Kidney (tissue), 14 donors: Measurements from ENCODE around the gene COPS6. TPM values are rescaled to one million over a fixed set of nuclear protein-coding genes. Genes with fewer than 3 reads are reported as not detected.

ENCODE experiments used
- DNase-seq, 5 donors: peaks; one replicate each; pipeline ENCODE4 v3.0.0-alpha.2; 2013 to 2020
- FAIRE-seq: peaks from 2 replicates; lab custom pipeline; 2012; peaks lifted over from hg19 to GRCh38; lab: Jason Lieb, UNC
- H3K27ac ChIP-seq, 2 donors: one replicate each; pipeline ENCODE4 v1.7.0; 2013; ENCODE audit warnings: low read depth in 2 of 2, low read length in 2 of 2, inconsistent platforms in 1 of 2
- H3K27me3 ChIP-seq: one replicate; pipeline ENCODE4 v1.7.1; 2013; ENCODE audit warnings: low read length, inconsistent platforms; ENCODE audit not compliant: control insufficient read depth, insufficient read depth
- H3K36me3 ChIP-seq, 3 donors: one replicate each; pipeline versions ENCODE4 v1.7.0 to v1.7.1; 2013; ENCODE audit warnings: low read length in 3 of 3, control low read depth in 1 of 3, inconsistent platforms in 1 of 3; ENCODE audit not compliant: insufficient read depth in 3 of 3, control insufficient read depth in 2 of 3
- H3K4me1 ChIP-seq, 3 donors: one replicate each; pipeline versions ENCODE4 v1.7.0 to v1.7.1; 2013; ENCODE audit warnings: low read length in 3 of 3, inconsistent platforms in 1 of 3, low read depth in 1 of 3; ENCODE audit not compliant: control insufficient read depth in 2 of 3, insufficient read depth in 2 of 3
- H3K4me3 ChIP-seq, 3 donors: one replicate each; pipeline versions ENCODE4 v1.7.0 to v1.8.1; 2013; ENCODE audit warnings: low read length in 3 of 3, control low read depth in 1 of 3, inconsistent platforms in 1 of 3
- H3K9ac ChIP-seq, 3 donors: one replicate each; pipeline versions ENCODE4 v1.7.0 to v1.7.1; 2013; ENCODE audit warnings: low read length in 3 of 3, control low read depth in 1 of 3, inconsistent platforms in 1 of 3
- H3K9me3 ChIP-seq, 3 donors: one replicate each; pipeline versions ENCODE4 v1.7.0 to v1.7.1; 2013; ENCODE audit warnings: low read length in 3 of 3, control low read depth in 1 of 3, inconsistent platforms in 1 of 3; ENCODE audit not compliant: control insufficient read depth in 2 of 3, insufficient read depth in 1 of 3
- intact Hi-C: fragments of 100-400 bp; cut with DNase I; formaldehyde crosslinking; loops from one replicate; pipeline ENCODE4 v1.11.1; 2022
- polyA plus RNA-seq: library from polyadenylated mRNA; stranded (reverse); fragments of 350-450 nt; fragmentation: Illumina TruSeq; extraction: RNeasy Lipid Tissue Mini Kit (QIAGEN cat#74804); gene quantifications from one replicate; pipeline ENCODE4 v1.2.3, GENCODE V29; 2014; ENCODE audit warnings: low read depth, low replicate concordance; ENCODE audit not compliant: insufficient read depth
- total RNA-seq: library from RNA; stranded (reverse); fragmentation: NEBNext Ultra II Directional; extraction: Animal tissue kit (Norgen Biotek cat#: 25700); gene quantifications from one replicate; pipeline ENCODE4 v1.2.1, GENCODE V29; 2021
- TF ChIP-seq, protein P1 (sequence below): IDR thresholded peaks from 3 replicates; pipeline ENCODE4 v1.5.1; 2012; ENCODE audit warnings: mild to moderate bottlenecking, moderate library complexity, borderline replicate concordance; ENCODE audit not compliant: insufficient read depth; ENCODE audit errors: extremely low read depth
- donor health status: control.
- donor health status: control.
- donor health status: control.
- donor health status: control.
- donor health status: control.
- donor health status: DM: yes; HTN: yes; CAD: no.
- donor health status: Normal renal cell carcinoma (clear cell type).

COPS6 gene
- total and polyA plus RNA-seq, 2 donors from 2014 or later = 89.1 to 166 TPM

DNA sequence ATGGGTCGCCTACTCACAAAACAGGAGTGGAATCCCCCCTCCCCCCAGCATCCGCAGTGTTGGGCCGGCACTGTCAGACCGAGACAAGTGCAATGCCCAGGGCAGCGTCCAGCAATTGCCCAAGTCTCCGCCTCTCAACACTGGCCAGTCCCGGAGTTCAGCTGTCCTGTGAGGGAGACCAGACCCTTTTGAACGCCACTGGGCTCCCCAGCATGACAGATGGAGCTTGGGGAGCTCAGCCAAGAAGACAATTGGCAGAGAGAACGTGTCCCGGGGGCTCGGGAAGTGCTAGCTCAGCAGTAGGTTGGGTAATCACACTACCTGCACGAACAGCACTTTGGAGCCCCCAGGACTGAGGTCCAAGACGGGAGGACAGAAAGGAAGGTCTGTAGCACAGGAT lies 4.7 kb downstream of the COPS6 start:
- FAIRE-seq = no peak
- no peak for DNase-seq

DNA sequence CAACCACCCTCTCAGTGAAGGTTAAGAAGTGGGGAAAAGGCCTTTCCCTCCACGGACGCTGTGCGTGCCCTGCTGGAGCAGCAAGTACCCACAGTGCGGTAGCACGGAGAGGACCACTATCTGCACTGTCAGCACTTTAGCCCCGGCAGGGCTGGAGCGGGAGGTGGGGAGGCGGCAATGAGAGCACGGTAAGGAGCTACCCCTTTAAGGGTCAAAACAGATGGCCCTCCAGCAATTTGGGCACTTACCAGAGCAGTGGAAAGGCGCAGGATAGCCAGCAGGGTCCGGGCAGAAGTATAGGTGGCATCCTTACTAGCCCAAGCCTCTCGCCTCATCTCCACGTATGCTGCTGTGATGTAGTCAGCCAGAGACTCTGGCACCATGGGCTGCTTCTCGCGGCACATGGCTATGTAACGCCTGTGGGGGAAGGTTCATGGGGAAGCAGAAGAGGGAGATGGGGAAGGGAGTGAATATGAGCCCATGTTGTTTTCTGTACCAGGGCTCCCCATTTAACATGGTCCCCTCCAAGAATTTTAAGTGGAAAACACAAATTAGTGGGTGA lies 5.2 kb downstream of the COPS6 start:
- intact Hi-C loops = no loop called here
- H3K9ac ChIP-seq = no peak overlapping the region
- no peaks in the 10 kb centered on the region for H3K27me3 ChIP-seq
- peaks cover 0 to 6% (median 4%) of the 10 kb centered on the region in 3 donors for H3K4me1 ChIP-seq
- TF ChIP-seq, protein P1, sequence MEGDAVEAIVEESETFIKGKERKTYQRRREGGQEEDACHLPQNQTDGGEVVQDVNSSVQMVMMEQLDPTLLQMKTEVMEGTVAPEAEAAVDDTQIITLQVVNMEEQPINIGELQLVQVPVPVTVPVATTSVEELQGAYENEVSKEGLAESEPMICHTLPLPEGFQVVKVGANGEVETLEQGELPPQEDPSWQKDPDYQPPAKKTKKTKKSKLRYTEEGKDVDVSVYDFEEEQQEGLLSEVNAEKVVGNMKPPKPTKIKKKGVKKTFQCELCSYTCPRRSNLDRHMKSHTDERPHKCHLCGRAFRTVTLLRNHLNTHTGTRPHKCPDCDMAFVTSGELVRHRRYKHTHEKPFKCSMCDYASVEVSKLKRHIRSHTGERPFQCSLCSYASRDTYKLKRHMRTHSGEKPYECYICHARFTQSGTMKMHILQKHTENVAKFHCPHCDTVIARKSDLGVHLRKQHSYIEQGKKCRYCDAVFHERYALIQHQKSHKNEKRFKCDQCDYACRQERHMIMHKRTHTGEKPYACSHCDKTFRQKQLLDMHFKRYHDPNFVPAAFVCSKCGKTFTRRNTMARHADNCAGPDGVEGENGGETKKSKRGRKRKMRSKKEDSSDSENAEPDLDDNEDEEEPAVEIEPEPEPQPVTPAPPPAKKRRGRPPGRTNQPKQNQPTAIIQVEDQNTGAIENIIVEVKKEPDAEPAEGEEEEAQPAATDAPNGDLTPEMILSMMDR = no peak
- FAIRE-seq (no peak), DNase-seq (no peak)
- H3K4me3 ChIP-seq = no peak overlapping the region
- no peak overlapping the region for H3K27ac ChIP-seq
- peaks cover 27 to 76% (median 53%) of the 10 kb centered on the region in 3 donors for H3K36me3 ChIP-seq
- H3K9me3 ChIP-seq = no peaks in the 10 kb centered on the region

More for the DNA sequence above, 4.7 kb downstream of the COPS6 start:
- Histone ChIP-seq H3K9ac (no peak overlapping the region), H3K4me3 (no peak overlapping the region), H3K4me1 (peaks cover 0 to 4% (median 4%) of the 10 kb centered on the region in 3 donors), H3K9me3 (no peaks in the 10 kb centered on the region), H3K27me3 (no peaks in the 10 kb centered on the region), H3K36me3 (peaks cover 22 to 71% (median 48%) of the 10 kb centered on the region in 3 donors), H3K27ac (no peak overlapping the region)
- intact Hi-C loops = no loop called here
- TF ChIP-seq, protein P1 = no peak

DNA sequence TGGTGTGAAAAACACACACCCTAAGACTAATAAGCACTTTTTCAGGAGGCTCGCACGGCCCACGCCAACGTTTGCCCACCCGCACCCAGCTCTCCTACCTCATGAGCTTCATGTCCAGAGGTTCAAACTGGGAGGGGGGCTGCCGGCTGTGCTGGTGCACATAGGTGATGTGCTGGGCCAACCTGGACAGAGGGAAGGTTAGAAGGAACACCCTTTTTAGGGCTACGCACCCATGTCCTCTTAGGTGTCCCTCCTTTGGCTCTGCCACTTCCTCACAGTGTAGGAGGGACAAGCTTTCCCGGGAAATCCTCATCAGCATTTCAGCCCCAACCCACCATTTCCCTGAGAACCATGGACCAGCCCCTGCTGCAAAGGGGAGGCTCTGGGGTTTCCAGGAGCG lies 6.5 kb downstream of the COPS6 start:
- DNase-seq (no peak), FAIRE-seq (no peak)
- H3K27me3 ChIP-seq = no peaks in the 10 kb centered on the region
- intact Hi-C loops = no loop called here
- no peak overlapping the region for H3K4me3 ChIP-seq
- H3K4me1 ChIP-seq = peaks cover 0 to 10% (median 6%) of the 10 kb centered on the region in 3 donors
- no peaks in the 10 kb centered on the region for H3K9me3 ChIP-seq
- TF ChIP-seq, protein P1 = no peak
- no peak overlapping the region for H3K27ac ChIP-seq
- H3K36me3 ChIP-seq = peaks cover 33 to 85% (median 53%) of the 10 kb centered on the region in 3 donors
- H3K9ac ChIP-seq = no peak overlapping the region
